ENCODE results near the gene TTC7B.
A peak's percentile ranks its signal among the peaks of the same experiment; 100 is the strongest.

The TTC7B gene

DNA sequence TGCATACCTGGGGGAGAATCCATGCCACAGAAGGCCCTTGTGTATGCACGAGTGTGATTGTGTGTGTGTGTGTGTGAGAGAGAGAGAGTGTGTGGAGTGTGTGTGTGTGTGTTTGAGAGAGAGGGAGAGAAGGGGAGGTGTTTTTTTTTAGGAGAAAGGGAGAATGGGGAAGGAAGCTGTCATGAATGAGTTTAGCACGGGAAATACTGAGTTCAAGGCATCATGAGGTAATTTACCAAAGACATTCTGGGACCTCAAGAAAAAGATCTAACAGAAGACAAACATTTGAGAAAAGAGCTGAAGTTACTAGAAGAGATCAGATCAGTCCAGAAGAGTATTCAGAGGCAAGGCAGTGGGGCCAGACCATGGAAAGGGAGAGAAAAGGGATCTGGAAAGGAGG lies 157.1 kb downstream of the TTC7B start:
- no peaks in the 10 kb centered on the region for H3K79me2 ChIP-seq (ENCODE audit: insufficient read depth, low read length)
- TF ChIP-seq EZH2 (IDR thresholded peaks at IDR 0.05; ENCODE audit: borderline replicate concordance, low read depth, low read length, severe bottlenecking): no peak
- TF ChIP-seq CTCF (IDR thresholded peaks at IDR 0.05; ENCODE audit: borderline replicate concordance, extremely low read depth, low read length, poor library complexity, severe bottlenecking): no peak
- no peak overlapping the region for H3K27ac ChIP-seq (ENCODE audit: low read length)
- H4K20me1 ChIP-seq (ENCODE audit: insufficient read depth, low read length): no peaks in the 10 kb centered on the region
- no peak overlapping the region for H2AFZ ChIP-seq (ENCODE audit: low read depth, low read length)
- no peak overlapping the region for H3K4me2 ChIP-seq (ENCODE audit: insufficient read depth, low read length)
- no peaks in the 10 kb centered on the region for H3K36me3 ChIP-seq (ENCODE audit: insufficient read depth, low read length)
- H3K9me3 ChIP-seq (ENCODE audit: insufficient read depth, low read length, severe bottlenecking): no peaks in the 10 kb centered on the region
- DNase-seq (no peak), ATAC-seq (ENCODE audit: insufficient read depth, low read depth) (no peak)
- H3K4me1 ChIP-seq (ENCODE audit: insufficient read depth, low read length): no peaks in the 10 kb centered on the region
- H3K4me3 ChIP-seq (ENCODE audit: low read depth in 1 of 2, low read length in 2 of 2): no peak overlapping the region
- no peak overlapping the region for H3K9ac ChIP-seq (ENCODE audit: low read depth, low read length)
- H3K27me3 ChIP-seq (ENCODE audit: insufficient read depth, low read length, poor library complexity): no peaks in the 10 kb centered on the region

- Histone ChIP-seq H3K4me2 (ENCODE audit: insufficient read depth, low read length) (no peak overlapping the region), H3K27ac (ENCODE audit: low read length) (no peak overlapping the region), H3K36me3 (ENCODE audit: insufficient read depth, low read length) (no peaks in the 10 kb centered on the region), H3K27me3 (ENCODE audit: insufficient read depth, low read length, poor library complexity) (no peaks in the 10 kb centered on the region), H3K79me2 (ENCODE audit: insufficient read depth, low read length) (no peaks in the 10 kb centered on the region), H3K9ac (ENCODE audit: low read depth, low read length) (no peak overlapping the region), H4K20me1 (ENCODE audit: insufficient read depth, low read length) (no peaks in the 10 kb centered on the region), H2AFZ (ENCODE audit: low read depth, low read length) (no peak overlapping the region), H3K9me3 (ENCODE audit: insufficient read depth, low read length, severe bottlenecking) (no peaks in the 10 kb centered on the region), H3K4me3 (ENCODE audit: low read depth in 1 of 2, low read length in 2 of 2) (no peak overlapping the region), H3K4me1 (ENCODE audit: insufficient read depth, low read length) (no peaks in the 10 kb centered on the region)
- no peak for TF ChIP-seq CTCF (IDR thresholded peaks at IDR 0.05; ENCODE audit: borderline replicate concordance, extremely low read depth, low read length, poor library complexity, severe bottlenecking)
- TF ChIP-seq EZH2 (IDR thresholded peaks at IDR 0.05; ENCODE audit: borderline replicate concordance, low read depth, low read length, severe bottlenecking): no peak
- peak; percentile 82 for ATAC-seq (ENCODE audit: insufficient read depth, low read depth)
- DNase-seq: peak; percentile 16
Measured at GRCh38 chr14:90658541-90658967, 157.7 kb downstream of the TTC7B start.

- TF ChIP-seq CTCF (IDR thresholded peaks at IDR 0.05; ENCODE audit: borderline replicate concordance, extremely low read depth, low read length, poor library complexity, severe bottlenecking) (no peak), EZH2 (IDR thresholded peaks at IDR 0.05; ENCODE audit: borderline replicate concordance, low read depth, low read length, severe bottlenecking) (no peak)
- Histone ChIP-seq H2AFZ (ENCODE audit: low read depth, low read length) (no peak overlapping the region), H3K27me3 (ENCODE audit: insufficient read depth, low read length, poor library complexity) (no peaks in the 10 kb centered on the region), H3K36me3 (ENCODE audit: insufficient read depth, low read length) (no peaks in the 10 kb centered on the region), H3K4me2 (ENCODE audit: insufficient read depth, low read length) (no peak overlapping the region), H3K9me3 (ENCODE audit: insufficient read depth, low read length, severe bottlenecking) (no peaks in the 10 kb centered on the region), H3K27ac (ENCODE audit: low read length) (no peak overlapping the region), H4K20me1 (ENCODE audit: insufficient read depth, low read length) (no peaks in the 10 kb centered on the region), H3K4me1 (ENCODE audit: insufficient read depth, low read length) (no peaks in the 10 kb centered on the region), H3K9ac (ENCODE audit: low read depth, low read length) (no peak overlapping the region), H3K4me3 (ENCODE audit: low read depth in 1 of 2, low read length in 2 of 2) (no peak overlapping the region), H3K79me2 (ENCODE audit: insufficient read depth, low read length) (no peaks in the 10 kb centered on the region)
- DNase-seq (no peak), ATAC-seq (ENCODE audit: insufficient read depth, low read depth) (no peak)
Measured at GRCh38 chr14:90656973-90657372, 159.3 kb downstream of the TTC7B start.

- no peaks in the 10 kb centered on the region for H3K4me1 ChIP-seq (ENCODE audit: insufficient read depth, low read length)
- no peaks in the 10 kb centered on the region for H3K79me2 ChIP-seq (ENCODE audit: insufficient read depth, low read length)
- H4K20me1 ChIP-seq (ENCODE audit: insufficient read depth, low read length): no peaks in the 10 kb centered on the region
- no peak overlapping the region for H3K4me2 ChIP-seq (ENCODE audit: insufficient read depth, low read length)
- H3K9ac ChIP-seq (ENCODE audit: low read depth, low read length): no peak overlapping the region
- H3K4me3 ChIP-seq (ENCODE audit: low read depth in 1 of 2, low read length in 2 of 2): no peak overlapping the region
- TF ChIP-seq EZH2 (IDR thresholded peaks at IDR 0.05; ENCODE audit: borderline replicate concordance, low read depth, low read length, severe bottlenecking): no peak
- TF ChIP-seq CTCF (IDR thresholded peaks at IDR 0.05; ENCODE audit: borderline replicate concordance, extremely low read depth, low read length, poor library complexity, severe bottlenecking): no peak
- no peak for ATAC-seq (ENCODE audit: insufficient read depth, low read depth)
- H3K9me3 ChIP-seq (ENCODE audit: insufficient read depth, low read length, severe bottlenecking): no peaks in the 10 kb centered on the region
- H3K27me3 ChIP-seq (ENCODE audit: insufficient read depth, low read length, poor library complexity): no peaks in the 10 kb centered on the region
- H3K27ac ChIP-seq (ENCODE audit: low read length): no peak overlapping the region
- DNase-seq: no peak
- H3K36me3 ChIP-seq (ENCODE audit: insufficient read depth, low read length): no peaks in the 10 kb centered on the region
- no peak overlapping the region for H2AFZ ChIP-seq (ENCODE audit: low read depth, low read length)
Measured at GRCh38 chr14:90655829-90656228, 160.4 kb downstream of the TTC7B start.
